HCT116 (cell line): ENCODE results near the gene MDFI.

Experiments
- CTCF ChIP-seq, 3 experiments: fragments of 200-600 bp in 1 of 3; sonication (generic) in 1 of 3; IDR thresholded peaks in 2 of 3; conservative IDR thresholded peaks in 1 of 3; 2 replicates each; pipeline ENCODE4 v1.5.1; 2012 to 2017; ENCODE audit warnings: low read depth in 2 of 3, low read length in 2 of 3, antibody characterized with exemption in 1 of 3, borderline replicate concordance in 1 of 3, control low read depth in 1 of 3, mild to moderate bottlenecking in 1 of 3, mixed read lengths in 1 of 3, mixed run types in 1 of 3, moderate library complexity in 1 of 3; ENCODE audit not compliant: insufficient read depth in 1 of 3
- EZH2phosphoT487 ChIP-seq: fragments of 200-600 bp; IDR thresholded peaks from 2 replicates; pipeline ENCODE4 v1.6.1; 2018; ENCODE audit warnings: antibody characterized with exemption, borderline replicate concordance
- ZFX ChIP-seq: fragments of 450-650 bp; IDR thresholded peaks from 2 replicates; pipeline ENCODE4 v1.6.1; 2017

GRCh38 chr6:41638002-41638934 lies at the start of gene MDFI:
- TF ChIP-seq CTCF (IDR thresholded peaks at IDR 0.05 in 2 of 3, conservative IDR thresholded peaks at IDR 0.05 in 1 of 3; ENCODE audit: borderline replicate concordance in 1 of 3, insufficient read depth in 1 of 3, low read depth in 2 of 3, low read length in 2 of 3) (no peak), EZH2phosphoT487 (no peak), ZFX (no peak)
